GM19193 (cell line): ENCODE results near the gene SLC16A3.

Experiments used
- POLR2A ChIP-seq: IDR thresholded peaks from 4 replicates; pipeline ENCODE4 v1.6.1; 2011; ENCODE audit not compliant: insufficient read depth, insufficient read length; ENCODE audit errors: extremely low read depth

The SLC16A3 gene

DNA sequence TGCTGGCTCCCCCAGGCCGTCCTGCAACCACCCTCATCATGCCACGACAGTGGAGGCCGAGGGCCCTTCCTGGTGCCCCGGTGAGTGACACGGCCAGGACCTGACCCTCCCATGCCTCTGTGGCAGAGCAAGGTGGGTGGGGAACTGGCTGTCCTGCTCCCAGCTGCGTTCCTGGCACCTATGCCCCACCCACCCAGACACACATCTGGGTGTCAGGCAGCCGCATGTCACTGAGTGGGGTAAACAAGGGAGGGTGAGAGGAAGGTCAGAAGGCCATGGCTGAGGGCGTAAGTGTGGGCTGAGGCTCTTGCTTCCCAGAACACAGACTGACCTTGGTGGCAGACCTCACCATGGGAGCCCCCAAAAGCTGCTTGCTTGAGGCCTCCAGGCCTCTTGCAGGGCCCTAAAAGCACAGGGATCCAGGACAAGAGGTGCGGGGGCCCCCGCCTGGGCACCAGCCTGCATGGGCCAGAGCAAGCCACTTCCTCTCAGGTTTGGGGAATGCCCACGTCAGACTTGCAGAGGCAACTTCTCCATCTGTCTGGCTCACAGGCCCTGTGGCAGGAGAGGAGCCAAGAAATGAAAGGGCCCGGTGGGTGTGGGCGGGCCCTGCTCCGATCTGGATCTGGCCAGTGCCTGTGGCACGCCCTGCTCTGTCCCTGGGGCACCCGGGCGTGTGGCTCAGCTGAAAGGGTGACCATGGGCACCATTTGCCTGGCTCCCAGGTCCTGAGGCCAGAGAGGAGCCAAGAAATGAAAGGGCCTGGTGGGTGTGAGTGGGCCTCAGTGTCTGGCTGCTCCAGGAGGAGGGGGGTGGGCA is 12.3 kb upstream of the SLC16A3 start:
- peak; percentile 39 for TF ChIP-seq POLR2A

DNA sequence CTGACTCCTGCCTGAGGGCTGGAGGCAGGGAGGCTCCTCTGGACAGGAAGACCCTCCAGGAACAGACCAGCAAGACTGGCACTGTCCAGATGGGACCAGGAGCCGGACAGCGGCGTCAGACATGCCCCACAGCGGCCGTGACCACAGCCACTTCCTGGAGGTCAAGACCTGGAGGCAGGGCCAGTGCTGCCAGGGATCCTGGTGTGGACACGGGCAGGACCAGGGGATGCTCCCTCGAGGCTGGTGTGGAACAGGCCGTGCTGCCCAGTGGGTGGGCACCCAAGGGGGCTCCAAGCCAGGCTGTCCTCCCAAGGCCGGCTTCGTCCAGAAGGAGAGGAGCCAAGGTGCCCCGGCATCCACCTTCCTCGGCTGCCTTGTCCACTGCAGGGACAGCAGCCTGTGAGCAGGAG is 11.7 kb upstream of the SLC16A3 start:
- no peak for TF ChIP-seq POLR2A

DNA sequence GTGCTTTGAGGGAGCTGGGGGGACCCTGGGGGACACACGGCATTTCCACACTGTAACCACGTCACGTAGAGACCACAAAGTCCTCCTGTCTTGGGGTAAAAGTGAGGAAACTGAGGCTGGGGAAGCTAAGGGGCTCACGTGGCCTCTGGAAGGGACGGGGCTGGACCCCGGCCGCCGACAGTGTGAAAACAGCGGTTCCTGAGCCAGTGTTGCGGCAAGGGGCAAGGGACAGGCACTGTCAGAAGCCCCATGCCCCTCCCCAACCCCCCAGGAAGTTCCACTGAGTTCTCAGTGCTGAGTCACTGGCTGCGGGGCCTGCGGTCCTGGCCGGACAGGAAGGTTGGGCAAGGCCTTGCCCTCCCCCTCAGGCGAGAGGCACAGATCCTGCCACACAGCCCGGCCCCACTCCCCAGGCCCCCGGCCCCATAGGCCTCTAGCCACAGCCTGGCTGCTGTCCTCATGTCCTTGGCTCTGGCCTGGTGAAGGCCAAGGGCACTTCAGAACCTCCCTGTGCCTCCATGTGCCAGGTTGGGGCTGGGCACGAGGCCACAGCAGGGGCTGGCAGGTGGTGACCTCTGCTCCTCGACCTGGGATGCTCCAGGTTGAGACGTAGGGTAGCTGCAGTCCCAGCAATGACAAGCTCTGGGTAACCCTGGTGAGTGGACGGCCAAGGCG is 11.2 kb upstream of the SLC16A3 start:
- no peak for TF ChIP-seq POLR2A

DNA sequence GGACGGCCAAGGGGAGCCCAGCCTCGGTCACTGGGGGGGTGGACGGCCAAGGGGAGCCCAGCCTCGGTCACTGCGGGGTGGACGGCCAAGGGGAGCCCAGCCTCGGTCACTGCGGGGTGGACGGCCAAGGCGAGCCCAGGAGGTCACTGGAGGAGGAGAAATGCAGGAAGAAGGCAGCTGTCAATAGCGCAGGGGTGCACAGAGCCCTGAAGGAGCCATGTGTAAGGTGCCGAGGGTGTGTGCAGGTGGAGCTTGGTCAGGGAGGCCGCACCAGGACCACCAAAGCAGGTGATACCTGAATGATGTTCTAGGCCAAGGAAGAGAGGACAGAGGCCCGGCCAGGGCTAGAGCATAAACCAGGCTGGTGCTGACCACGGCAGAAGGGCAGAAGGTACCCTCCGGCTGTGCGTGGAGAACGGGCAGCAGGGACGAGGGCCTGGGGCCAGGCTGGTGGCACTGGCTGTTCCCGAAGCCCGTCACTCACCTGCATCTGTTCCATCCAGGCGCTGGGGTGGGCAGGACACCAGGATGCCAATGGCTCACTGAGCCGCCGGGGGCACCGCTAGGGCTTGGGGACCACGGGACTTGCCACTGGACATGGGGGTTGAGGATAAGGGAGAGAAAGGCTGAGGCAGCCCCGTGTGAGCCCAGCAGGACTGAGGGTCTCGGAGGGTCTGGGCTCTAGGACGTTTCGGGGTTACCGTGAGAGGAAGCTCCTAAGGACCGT is 10.3 kb upstream of the SLC16A3 start:
- no peak for TF ChIP-seq POLR2A

DNA sequence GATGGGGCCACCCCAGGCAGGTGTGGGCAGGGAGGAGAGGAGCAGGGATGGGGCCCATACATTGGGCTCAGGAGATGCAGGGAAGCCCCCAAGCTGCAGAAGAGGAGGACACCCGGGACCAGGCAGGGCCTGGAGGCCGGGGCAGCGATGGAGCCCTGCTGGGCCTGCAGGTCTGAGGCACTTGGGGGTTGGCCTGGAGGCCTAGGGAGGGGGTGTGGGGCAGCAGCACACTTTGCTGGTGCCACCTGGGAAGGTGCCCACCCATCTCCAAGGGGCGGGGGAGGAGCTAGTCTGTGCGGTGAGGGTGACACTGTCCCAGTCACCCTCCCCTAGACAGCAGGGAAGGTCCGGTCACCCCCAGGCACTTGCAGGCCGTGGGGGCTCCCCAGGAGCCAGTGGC is 9.8 kb upstream of the SLC16A3 start:
- TF ChIP-seq POLR2A: no peak

DNA sequence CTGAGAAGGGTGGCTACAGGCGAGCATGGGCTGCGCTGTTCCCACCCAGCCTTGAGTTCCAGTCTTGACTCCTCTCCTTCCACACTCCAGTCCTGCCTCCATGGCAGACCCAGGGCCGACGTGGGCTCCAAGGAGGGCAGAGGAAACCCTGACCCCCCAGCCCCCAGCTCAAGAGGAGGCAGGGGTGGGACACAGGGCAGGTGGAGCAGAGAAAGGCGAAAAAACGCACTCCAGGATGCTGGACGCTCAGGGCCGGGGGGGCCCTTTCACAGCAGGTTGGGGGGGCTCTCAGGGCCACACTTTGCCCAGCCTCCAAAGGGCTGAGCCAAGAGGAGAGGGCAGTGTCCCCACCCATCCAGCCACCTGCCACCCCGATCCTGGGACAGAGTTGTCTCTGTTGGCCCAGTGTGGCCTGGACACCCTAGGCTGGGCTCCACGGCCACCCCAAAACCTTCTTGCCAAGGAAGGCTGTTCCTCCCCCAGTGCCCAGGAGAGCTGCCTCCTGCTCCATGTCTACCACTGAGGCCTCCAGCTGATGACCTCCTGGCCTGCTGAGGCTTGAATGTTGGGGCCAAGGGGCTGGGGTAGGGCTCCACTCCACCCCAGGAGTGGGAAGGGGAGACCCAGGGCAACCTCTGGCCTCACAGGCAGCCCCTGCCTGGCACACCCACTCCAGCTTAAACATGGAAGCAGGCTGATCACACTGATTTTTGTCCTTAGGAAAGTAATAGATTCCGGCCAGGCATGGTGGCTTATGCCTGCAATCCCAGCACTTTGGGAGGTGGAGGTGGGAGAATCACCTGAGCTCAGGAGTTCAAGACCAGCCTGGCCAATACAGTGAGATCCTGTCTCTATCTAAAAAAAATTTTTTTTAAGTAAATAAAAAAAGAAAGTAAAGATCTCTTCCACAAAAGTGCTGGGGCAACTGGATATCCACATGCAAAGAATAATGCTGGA is 8.8 kb upstream of the SLC16A3 start:
- no peak for TF ChIP-seq POLR2A

DNA sequence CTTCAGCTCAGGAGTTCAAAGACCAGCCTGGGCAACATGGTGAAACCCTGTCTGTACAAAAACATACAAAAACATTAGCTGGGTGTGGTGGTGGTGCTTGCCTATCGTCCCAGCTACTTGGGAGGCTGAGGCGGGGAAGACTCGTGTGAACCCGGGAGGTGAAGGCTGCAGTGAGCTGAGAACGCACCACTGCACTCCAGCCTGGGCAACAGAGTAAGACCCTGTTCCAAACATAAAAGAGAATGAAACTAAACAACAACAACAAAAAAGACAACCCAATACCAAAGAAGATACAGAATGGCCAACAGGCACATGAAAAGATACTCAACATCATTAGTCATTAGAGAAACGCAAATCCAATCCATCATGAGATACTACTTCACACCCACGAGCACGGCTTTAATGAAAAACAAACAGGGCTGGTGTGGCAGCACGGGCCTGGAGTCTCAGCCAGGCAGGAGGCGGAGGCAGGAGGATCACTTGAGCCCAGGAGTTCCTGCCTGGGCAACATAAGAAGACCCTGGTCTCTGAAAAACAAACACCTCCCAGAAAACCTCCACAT is 7.4 kb upstream of the SLC16A3 start:
- no peak for TF ChIP-seq POLR2A

DNA sequence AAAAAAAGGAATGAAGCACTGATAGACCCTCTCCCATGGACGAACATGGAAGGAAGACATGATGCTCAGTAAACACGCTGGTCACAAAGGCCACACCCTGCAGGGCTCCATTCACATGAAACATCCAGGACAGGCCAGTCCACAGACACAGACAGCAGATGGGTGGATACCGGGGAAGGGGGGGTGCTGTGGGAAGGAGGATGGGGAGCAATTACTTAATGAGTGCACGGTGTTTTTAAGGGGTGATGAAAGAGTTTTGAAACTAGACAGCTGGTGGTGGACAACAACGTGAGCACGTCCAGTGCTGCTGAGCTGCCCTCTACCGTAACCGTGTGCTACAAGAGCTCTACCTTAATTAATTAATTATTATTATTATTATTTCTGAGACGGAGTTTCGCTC is 6.0 kb upstream of the SLC16A3 start:
- TF ChIP-seq POLR2A: no peak

DNA sequence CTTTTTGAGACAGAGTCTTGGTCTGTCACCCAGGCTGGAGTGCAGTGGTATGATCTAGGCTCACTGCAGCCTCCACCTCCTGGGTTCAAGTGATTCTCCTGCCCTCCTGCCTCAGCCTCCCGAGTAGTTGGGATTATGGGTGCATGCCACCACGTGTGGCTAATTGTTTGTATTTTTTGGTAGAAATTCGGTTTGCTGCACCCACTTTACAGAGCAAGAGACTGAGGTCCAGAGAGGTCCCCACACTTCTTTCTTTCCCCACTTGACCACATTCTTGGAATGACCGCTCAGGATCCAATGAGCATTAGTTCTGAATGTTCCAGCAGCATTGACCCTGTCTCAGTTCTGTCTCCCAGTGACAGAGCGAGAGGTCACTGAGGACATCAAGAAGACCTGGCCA is 5.3 kb upstream of the SLC16A3 start:
- TF ChIP-seq POLR2A: no peak

DNA sequence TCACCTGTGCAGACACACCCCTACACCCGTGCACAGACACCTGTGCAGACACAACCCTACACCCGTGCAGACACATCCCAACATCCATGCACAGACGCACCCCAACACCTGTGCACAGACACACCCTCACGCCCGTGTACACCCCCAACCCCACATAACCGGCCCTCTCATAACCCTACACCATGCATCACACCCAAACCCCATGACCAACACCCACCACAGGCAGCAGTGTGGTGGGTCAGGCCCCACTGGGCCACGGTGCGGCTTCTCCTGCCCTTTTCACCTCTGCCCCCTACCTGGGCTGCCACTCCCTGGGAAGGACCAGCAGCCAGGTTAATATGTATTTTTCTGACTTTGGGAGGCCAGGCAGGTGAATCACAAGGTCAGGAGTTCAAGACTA is 4.2 kb upstream of the SLC16A3 start:
- no peak for TF ChIP-seq POLR2A

DNA sequence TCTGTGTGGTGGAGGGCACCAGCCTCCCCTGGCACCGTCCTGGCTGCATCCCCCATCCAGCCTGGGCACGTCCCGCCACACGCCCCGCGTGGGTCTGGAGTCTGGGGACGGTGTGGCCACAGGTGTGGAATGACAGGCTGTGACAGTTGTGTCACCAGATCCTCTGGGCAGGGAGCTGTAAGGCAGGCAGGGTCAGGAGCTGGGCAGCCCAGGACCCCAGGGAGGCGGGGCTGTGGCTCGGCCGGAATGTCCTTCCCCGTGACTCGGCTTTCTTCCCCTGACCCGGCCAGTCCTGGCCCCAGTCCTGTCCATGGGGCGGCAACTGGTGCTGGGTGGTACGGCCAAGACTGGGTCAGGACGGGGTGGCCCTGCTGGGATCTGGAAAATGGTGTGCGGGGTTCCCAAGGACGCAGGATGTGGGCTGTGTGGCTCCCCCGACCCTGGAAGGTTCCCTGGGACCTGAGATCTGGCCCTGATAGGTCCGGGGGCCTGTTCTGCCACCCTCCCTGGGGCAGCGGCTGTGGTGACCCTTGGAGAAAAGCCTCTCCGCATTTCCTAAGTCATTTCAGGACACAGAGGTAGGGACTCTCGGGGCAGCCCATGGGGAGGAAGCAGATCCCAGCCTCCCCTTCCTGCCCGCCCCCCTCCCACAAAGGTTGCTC is 3.3 kb upstream of the SLC16A3 start:
- TF ChIP-seq POLR2A: no peak

DNA sequence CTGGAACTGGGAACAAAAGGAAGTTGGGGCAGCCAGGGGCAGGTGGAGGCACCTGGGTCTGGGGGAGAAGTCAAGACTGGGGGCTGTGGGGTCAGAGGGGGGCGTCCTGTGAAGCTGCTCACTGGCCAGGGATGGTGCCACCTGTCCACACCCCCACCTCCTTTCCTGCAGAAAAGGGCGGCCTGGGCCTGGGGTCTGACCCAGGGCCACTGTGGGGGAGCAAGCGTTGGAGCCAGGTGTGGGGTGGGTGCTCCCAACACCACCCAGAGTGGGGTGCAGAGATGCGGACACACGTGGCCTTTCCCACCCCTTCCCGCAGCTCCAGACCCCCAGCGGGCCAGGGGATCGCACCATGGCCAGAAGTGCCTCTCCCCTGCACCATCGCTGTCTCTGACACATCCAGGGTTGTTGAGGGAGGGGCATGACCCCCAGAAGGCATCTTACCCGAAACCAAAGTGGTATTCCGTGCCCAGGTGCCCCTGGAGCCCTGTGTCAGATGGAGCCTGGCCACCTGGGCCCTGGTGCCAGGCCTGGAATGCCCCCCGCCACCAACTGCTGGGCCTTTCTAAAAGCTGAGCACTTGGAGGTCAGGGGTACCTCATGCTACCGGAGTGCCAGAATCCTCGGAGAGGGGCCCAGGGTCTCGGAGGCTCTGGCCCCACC is 2.6 kb upstream of the SLC16A3 start:
- no peak for TF ChIP-seq POLR2A

DNA sequence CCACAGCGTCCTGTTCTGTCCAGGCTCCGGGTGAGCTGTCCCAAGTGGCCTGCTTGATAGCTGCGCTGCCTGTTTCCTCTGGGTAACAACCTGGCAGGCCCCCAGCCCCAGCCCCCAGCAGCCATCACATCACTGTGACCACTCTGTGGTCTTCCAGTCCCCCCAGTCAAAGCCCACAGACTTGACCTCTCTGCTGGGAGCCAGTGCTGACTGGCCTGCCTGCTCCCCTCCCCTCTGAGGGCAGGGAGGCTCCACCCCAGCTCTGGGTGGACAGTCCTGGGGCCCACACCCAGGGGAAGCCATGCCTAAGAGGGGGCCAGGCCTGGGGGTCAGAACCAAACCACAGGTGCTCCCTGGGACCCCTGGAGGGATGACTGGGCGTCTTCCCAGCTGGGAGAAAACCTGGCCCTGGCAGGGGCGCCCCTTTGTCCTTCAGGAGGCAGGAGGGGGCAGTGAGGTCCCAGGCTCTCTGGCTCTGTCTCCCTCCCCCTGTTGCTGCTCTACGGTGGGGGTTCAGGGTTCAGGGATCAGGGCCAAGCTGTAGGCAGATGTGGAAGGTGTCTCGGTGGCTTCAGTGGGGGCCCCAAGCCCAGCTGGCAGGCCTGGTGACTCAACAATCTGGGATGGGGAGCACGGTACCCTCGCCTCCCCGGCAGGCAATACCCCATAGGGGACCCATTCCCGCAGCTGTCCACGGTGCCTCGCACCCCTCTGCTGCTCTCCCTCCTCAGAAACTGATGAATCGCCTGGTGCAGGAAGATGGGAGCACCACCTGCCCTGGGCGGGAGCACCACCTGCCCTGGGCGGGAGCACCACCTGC is 1.8 kb upstream of the SLC16A3 start:
- no peak for TF ChIP-seq POLR2A

DNA sequence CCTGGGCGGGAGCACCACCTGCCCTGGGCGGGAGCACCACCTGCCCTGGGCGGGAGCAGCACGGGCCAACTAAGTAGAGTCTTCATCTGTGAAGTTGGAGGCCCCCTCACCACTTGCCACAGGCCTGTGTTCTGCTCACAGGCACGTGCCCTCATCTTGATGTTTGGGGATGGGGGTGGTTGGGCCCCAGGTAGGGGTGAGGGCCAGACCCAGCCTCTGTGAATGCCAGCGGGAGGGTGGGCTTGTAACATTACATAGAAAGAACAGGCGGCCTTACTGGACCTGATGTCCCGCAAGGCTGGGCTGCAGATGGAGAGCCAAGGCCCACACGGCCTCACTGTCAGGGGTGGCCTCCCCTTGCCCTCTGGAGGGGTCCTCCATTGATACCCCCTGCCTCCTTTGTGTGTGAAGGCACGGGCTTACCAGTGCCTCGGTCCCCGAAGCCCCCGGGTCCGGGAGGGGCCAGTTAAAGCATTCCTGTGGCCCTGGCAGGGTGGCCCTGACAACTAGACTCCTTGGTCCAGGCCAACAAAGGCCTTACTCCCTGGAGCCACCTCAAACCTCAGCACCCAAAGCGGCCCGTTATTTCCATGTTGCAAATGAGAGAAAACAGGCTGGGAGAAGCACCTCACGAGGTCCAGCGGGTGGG is 1.1 kb upstream of the SLC16A3 start:
- TF ChIP-seq POLR2A: no peak
